NOMO-1 (cell line): ENCODE measurements around the gene EDAR.

Experiments
- DNase-seq, 2 experiments: peaks; one replicate each; lab custom pipeline; 2025; ENCODE audit not compliant: unreplicated experiment in 2 of 2; lab: John Stamatoyannopoulos, UW

The EDAR gene

GRCh38 chr2:109005686-109006204 lies 16.7 kb upstream of the EDAR start:
- DNase-seq = no peak

- DNase-seq = no peak
Observed at GRCh38 chr2:109001201-109001600, 12.2 kb upstream of the EDAR start.

- DNase-seq = no peak
Observed at GRCh38 chr2:109000738-109001137, 11.7 kb upstream of the EDAR start.

- no peak for DNase-seq
Observed at GRCh38 chr2:108998911-108999310, 9.9 kb upstream of the EDAR start.

- DNase-seq = no peak
Observed at GRCh38 chr2:108994178-108994577, 5.2 kb upstream of the EDAR start.

- DNase-seq = no peak
Observed at GRCh38 chr2:108993095-108993937, 4.3 kb upstream of the EDAR start.

GRCh38 chr2:108988076-108988795 lies 784 bp downstream of the EDAR start:
- no peak for DNase-seq

GRCh38 chr2:108986916-108987510 lies 2.0 kb downstream of the EDAR start:
- DNase-seq = no peak

GRCh38 chr2:108983610-108984009 lies 5.4 kb downstream of the EDAR start:
- no peak for DNase-seq

GRCh38 chr2:108983061-108983460 lies 6.0 kb downstream of the EDAR start:
- DNase-seq = no peak

- DNase-seq = no peak
Observed at GRCh38 chr2:108982259-108982679, 6.8 kb downstream of the EDAR start.

- DNase-seq = no peak
Observed at GRCh38 chr2:108981846-108982245, 7.2 kb downstream of the EDAR start.

GRCh38 chr2:108980076-108980475 lies 8.9 kb downstream of the EDAR start:
- DNase-seq = no peak

- DNase-seq = no peak
Observed at GRCh38 chr2:108979461-108979860, 9.6 kb downstream of the EDAR start.

- no peak for DNase-seq
Observed at GRCh38 chr2:108978709-108979111, 10.3 kb downstream of the EDAR start.

GRCh38 chr2:108975613-108976435 lies 13.2 kb downstream of the EDAR start:
- no peak for DNase-seq

- DNase-seq = no peak
Observed at GRCh38 chr2:108974674-108975073, 14.3 kb downstream of the EDAR start.

- DNase-seq = no peak
Observed at GRCh38 chr2:108972663-108973062, 16.4 kb downstream of the EDAR start.

GRCh38 chr2:108971661-108972566 lies 17.1 kb downstream of the EDAR start:
- DNase-seq = no peak

- no peak for DNase-seq
Observed at GRCh38 chr2:108970369-108970768, 18.7 kb downstream of the EDAR start.
